Measurements from ENCODE around the gene CARS1.

The CARS1 gene

GRCh38 chr11:2955906-2956476 lies 101.2 kb downstream of the CARS1 start:
- no peak for DNase-seq (ENCODE audit: low read depth)

- no peak for DNase-seq (ENCODE audit: low read depth)
These were observed 103.0 kb downstream of the CARS1 start for GRCh38 chr11:2954263-2954662.

- DNase-seq (ENCODE audit: low read depth), result no peak
These were observed 104.9 kb downstream of the CARS1 start for GRCh38 chr11:2952290-2952689.

- no peak for DNase-seq (ENCODE audit: low read depth)
These were observed 105.8 kb downstream of the CARS1 start for GRCh38 chr11:2951231-2952110.

All from fibroblast of gingiva (primary cell).